GM18873 (cell line): Measurements from ENCODE around the gene SLC24A4.

Source experiments
- ATAC-seq: cut with Tn5 transposase; IDR thresholded peaks from one replicate; pipeline ENCODE4 v1.9.1; 2021; ENCODE audit warnings: mild to moderate bottlenecking, moderate library complexity, moderate number of reproducible peaks; ENCODE audit not compliant: unreplicated experiment, low FRiP score

SLC24A4 gene

DNA sequence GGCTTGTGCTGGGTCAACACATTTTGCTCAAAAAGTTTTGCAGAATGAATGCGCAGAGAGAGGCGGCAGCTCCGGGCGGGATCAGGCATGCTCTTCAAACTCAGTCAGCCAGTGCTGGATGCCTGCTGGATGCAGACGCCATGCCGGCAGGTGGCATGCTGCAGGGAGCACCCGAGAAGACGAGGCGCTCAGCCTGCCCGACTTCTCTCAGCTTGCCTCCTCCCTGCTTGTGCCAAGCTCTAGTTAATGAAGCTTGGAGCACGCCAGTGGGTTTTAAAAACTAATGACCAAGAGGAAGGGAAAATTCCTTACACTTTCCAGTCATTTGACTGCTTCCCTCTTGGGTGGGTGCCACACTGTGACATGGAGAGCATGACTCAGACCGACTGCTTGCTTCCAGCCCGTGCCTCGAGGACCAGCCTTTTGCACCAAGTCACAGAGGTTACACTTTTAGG, 39.8 kb downstream of the SLC24A4 start:
- no peak for ATAC-seq

GRCh38 chr14:92366237-92366636, 43.3 kb downstream of the SLC24A4 start:
- ATAC-seq: no peak

DNA sequence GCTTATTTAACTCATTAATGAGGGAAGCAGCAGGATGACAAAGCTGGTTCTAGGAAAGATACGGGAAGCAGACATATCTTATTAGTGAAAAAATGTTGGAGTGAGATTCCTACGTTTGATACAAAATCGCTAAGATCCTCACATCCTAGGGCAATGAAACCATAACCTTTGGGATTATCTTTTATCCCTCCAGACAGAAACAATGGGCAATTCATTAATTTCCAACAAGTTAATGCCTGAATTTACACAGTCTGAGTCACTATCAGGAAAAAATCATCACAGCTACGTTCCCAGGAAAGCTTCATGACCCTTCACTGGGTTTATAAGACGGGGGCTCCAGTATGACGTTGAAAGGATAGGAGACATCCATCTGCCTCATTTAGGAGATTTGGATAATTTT, 45.0 kb downstream of the SLC24A4 start:
- ATAC-seq: no peak

- no peak for ATAC-seq
Measured at GRCh38 chr14:92369097-92369496, 46.1 kb downstream of the SLC24A4 start.

GRCh38 chr14:92372230-92372629, 49.3 kb downstream of the SLC24A4 start:
- no peak for ATAC-seq

DNA sequence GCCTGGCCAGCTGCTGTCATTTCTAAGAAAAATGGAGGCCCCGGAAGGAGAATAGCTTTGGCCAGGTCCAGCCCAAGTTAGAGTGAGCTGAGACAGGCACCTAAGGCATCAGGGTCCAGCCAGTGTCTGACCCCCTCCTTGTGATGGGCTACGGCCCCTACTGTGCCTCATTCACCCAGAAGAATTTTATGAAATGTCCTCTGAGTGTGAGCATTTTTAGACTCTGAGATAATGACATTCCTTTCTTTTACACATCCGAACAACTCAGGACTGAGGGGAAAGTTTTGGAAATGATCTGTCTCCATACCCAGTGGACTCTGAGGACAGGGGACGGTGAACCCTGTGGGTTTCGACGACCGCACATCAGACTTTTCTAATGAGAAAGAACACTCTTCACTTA, 50.4 kb downstream of the SLC24A4 start:
- no peak for ATAC-seq

DNA sequence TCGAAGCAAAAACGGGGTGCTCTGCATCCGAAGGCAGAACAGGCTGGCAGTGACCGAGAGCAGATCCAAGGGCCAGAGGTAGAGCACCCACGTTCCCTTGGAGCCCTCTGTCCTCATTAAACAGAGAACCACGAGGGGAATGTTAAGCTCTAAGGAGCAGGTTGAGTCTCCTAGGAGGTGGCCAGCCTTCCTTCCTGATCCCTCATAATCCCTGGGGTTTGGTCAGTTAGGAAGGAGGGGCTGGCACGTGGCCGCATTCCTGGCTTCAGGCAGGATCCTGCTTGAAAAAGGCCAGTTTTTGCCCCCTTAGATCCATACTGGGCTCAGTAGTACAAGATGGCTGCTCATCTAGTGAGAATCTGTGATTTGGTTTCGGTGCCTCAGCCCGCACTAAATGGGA, 57.2 kb downstream of the SLC24A4 start:
- no peak for ATAC-seq

DNA sequence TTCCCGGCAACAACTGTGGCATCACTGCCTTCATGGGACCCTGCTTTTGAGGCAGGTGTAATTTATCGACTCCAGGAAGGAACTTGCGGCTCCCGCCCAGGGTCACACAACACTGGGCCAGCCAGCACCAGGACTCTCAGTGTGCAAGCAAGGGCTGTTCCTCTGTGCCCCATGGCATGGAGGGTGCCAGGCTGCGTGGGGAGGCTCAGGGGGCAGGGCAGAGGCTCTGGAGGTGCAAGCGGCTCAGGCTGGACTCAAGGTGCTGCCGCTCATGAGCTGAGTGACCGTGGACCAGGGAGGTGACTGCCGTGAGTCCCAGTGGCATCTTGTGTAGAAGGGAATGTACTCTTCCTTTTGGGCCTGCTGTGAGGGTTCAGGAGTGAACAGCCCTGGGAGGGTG, 57.6 kb downstream of the SLC24A4 start:
- no peak for ATAC-seq

DNA sequence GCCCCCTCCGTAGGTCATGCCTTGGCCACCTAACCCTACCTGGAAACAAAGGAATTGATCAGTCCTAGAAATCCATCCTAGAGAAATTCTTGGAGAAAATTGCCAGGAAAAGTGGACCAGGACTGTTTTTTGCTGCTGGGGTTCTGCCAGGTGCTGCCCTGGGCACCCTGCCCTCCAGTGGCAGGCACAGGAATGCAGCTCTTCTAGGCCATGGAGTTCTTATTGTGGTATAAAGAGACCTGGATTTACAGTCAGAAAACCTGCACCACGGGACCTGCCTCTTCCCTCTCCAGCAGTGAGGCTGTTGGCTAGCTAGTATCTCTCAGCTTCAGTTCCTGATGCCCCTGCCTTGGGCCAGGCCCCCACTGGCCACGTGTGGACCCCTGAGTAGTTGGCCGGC, 59.7 kb downstream of the SLC24A4 start:
- ATAC-seq: no peak

- ATAC-seq: no peak
Measured at GRCh38 chr14:92383805-92384204, 60.8 kb downstream of the SLC24A4 start.

DNA sequence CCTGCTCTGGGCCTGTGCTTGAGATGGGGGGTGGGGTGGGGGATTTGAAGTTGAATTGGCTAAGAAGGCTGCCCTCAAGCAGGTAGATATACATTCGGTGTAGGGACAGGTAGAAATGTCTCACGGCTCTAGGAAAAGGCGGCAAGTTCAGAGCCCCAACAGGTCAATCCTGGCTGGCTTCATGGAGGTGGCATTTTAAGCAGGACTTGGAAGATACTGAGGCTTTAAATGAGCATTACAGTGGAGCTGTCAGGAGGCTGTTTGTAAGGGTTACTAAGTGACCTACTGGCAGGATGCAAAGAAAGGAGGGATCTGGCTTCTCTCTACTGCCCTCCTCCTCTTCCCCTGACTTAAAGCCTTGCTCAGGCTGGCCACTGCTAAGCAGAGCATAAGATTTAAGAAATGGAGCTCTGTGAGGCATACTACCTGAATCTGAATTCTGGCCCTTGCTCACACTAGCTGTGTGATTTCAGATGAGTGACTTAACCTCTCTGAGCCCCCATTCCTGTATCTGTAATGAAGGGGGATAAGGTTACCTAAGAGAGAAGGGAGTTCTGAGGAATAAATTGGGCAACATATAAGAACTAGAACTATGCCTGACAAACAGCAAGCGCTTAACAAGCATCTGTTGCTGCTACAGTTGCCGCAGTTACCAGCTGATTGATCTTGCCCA, 61.6 kb downstream of the SLC24A4 start:
- ATAC-seq: no peak

DNA sequence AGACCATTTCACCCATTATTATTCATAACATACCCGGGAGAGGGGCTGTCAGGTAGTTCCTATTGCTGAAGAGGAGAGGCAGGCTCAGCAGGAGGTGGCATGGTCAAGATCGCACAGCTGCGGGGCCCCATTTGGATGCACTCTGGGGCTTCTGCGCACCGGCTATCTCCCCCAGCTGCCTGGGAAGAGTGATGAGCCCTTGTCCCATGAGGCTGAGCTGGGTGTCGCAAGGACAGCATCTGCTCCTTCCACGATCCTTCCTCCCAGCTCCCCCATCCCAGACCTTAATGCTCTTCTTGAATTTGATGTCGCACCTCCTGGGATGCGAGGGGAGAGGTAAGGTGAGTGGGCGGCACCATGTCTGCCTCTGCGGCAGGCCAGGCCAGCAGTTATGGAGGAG, 62.6 kb downstream of the SLC24A4 start:
- no peak for ATAC-seq

GRCh38 chr14:92386165-92386564, 63.2 kb downstream of the SLC24A4 start:
- ATAC-seq: no peak

GRCh38 chr14:92386637-92387036, 63.7 kb downstream of the SLC24A4 start:
- no peak for ATAC-seq

DNA sequence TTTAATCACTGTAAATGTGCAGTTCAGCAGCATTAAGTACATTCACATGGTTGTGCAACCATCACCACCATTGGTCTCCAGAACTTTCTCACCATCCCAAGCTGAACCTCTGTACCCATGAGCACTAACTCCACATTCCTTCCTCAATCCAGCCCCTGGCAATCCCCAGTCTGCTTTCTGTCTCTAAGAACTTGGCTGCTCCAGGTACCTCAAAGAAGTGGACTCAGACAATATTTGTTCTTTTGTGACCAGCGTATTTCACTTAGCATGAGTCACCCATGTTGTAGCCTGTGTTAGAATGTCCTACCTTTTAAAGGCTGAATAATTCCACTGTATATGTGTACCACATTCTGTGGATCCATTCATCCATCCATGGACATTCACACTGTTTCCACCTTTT, 64.6 kb downstream of the SLC24A4 start:
- no peak for ATAC-seq

- ATAC-seq: no peak
Measured at GRCh38 chr14:92389598-92390158, 66.7 kb downstream of the SLC24A4 start.

DNA sequence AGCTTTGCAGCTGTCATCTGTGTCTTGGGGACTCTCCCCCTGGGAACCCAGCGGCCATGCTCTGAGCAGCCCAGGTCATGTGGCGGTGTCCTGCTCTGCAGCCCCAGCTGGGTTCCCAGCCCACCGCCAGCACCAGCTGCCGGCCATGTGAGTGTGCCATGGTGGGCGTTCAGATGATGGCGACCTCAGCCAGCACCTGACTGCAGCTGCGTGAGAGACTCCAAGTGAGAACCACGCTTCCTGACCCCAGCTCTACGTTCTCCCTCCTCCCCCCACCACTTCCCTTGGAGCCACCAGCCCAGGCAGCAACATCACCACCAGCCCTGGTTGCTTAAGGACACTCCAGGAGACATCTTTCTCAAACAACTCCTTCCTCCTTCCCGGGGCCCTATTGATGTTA, 68.8 kb downstream of the SLC24A4 start:
- no peak for ATAC-seq

- ATAC-seq: no peak
Measured at GRCh38 chr14:92392711-92393110, 69.7 kb downstream of the SLC24A4 start.

GRCh38 chr14:92397150-92397952, 74.4 kb downstream of the SLC24A4 start:
- ATAC-seq: no peak

GRCh38 chr14:92397953-92398564, 75.1 kb downstream of the SLC24A4 start:
- ATAC-seq: no peak
